Sigmoid colon (tissue), 7 donors: Measurements from ENCODE around the gene TRIM8. TPM values are rescaled to one million over a fixed set of nuclear protein-coding genes. Genes with fewer than 3 reads are reported as not detected.

Source experiments
- DNase-seq: peaks from one replicate; pipeline ENCODE4 v3.0.0-alpha.2; 2019
- H3K27ac ChIP-seq, 4 donors: fragments of 200-600 bp; sonication (generic); one replicate each; pipeline ENCODE4 v1.5.1; 2016 to 2019; ENCODE audit warnings: mild to moderate bottlenecking in 1 of 4
- H3K27me3 ChIP-seq, 3 donors: fragments of 200-600 bp; sonication (generic); one replicate each; pipeline ENCODE4 v1.5.1; 2019; ENCODE audit warnings: mild to moderate bottlenecking in 1 of 3
- H3K36me3 ChIP-seq, 4 donors: fragments of 200-600 bp; sonication (generic); one replicate each; pipeline ENCODE4 v1.5.1; 2016 to 2019
- H3K4me1 ChIP-seq, 4 donors: fragments of 200-600 bp; sonication (generic); one replicate each; pipeline ENCODE4 v1.5.1; 2017 to 2019
- H3K4me3 ChIP-seq, 4 donors: fragments of 200-600 bp; sonication (generic); one replicate each; pipeline ENCODE4 v1.5.1; 2017 to 2019; ENCODE audit warnings: mild to moderate bottlenecking in 2 of 4, moderate library complexity in 1 of 4
- H3K9me3 ChIP-seq, 4 donors: fragments of 200-600 bp in 3 of 4; sonication (generic) in 3 of 4; one replicate each; pipeline versions ENCODE4 v1.5.1 to v1.6.1; 2013 to 2019
- EP300 ChIP-seq, 4 donors: sonication (generic); formaldehyde crosslinking; IDR thresholded peaks; one replicate each; pipeline ENCODE4 v1.6.1; 2017; ENCODE audit warnings: antibody characterized with exemption in 4 of 4
- POLR2A ChIP-seq, 2 donors: fragments of 450-650 bp; IDR thresholded peaks; one replicate each; pipeline ENCODE4 v1.6.1; 2016; ENCODE audit warnings: antibody characterized with exemption in 2 of 2, mild to moderate bottlenecking in 2 of 2, moderate library complexity in 2 of 2
- POLR2AphosphoS5 ChIP-seq, 4 donors: sonication (generic); formaldehyde crosslinking; IDR thresholded peaks; one replicate each; pipeline ENCODE4 v1.6.1; 2017; ENCODE audit warnings: antibody characterized with exemption in 4 of 4
- WGBS, 2 donors: extraction: QIAGEN DNeasy Blood & Tissue Kit; methylation state at CpG; one replicate each; pipeline ENCODE4 v1.1.7; 2013; 5-methylcytosine and 5-hydroxymethylcytosine counted together
- intact Hi-C: fragments of 100-400 bp; cut with DNase I; formaldehyde crosslinking; loops from one replicate; pipeline ENCODE4 v1.15.1; 2023
- polyA plus RNA-seq, 3 donors: library from polyadenylated mRNA; stranded (reverse); fragments of 200-250 nt; gene quantifications; one replicate each; pipeline ENCODE4 v1.2.3, GENCODE V29; 2013
- total RNA-seq, 4 donors: library from RNA; depleted of rRNA; stranded (reverse); fragments of >200 nt; gene quantifications; one replicate each; pipeline ENCODE4 v1.1.0, GENCODE V29; 2016
- TF ChIP-seq, protein P1 (sequence below), 4 experiments: fragments of 450-650 bp in 3 of 4; fragments of 200-600 bp in 1 of 4; IDR thresholded peaks; one replicate each; pipeline ENCODE4 v1.5.1; 2016 to 2019; ENCODE audit warnings: antibody characterized with exemption in 4 of 4, mild to moderate bottlenecking in 3 of 4, moderate library complexity in 2 of 4
- donor health status: healthy with polysubstance abuse.
- donor health status: Bipolar disorder and iron deficiency.
- donor health status: healthy.

Gene TRIM8, protein sequence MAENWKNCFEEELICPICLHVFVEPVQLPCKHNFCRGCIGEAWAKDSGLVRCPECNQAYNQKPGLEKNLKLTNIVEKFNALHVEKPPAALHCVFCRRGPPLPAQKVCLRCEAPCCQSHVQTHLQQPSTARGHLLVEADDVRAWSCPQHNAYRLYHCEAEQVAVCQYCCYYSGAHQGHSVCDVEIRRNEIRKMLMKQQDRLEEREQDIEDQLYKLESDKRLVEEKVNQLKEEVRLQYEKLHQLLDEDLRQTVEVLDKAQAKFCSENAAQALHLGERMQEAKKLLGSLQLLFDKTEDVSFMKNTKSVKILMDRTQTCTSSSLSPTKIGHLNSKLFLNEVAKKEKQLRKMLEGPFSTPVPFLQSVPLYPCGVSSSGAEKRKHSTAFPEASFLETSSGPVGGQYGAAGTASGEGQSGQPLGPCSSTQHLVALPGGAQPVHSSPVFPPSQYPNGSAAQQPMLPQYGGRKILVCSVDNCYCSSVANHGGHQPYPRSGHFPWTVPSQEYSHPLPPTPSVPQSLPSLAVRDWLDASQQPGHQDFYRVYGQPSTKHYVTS
- 10 to 100 TPM; 58.9 to 88.6 (median 67.1) TPM for total RNA-seq
- polyA plus RNA-seq: 10 to 100 TPM; 25.0 to 53.0 (median 46.8) TPM

DNA sequence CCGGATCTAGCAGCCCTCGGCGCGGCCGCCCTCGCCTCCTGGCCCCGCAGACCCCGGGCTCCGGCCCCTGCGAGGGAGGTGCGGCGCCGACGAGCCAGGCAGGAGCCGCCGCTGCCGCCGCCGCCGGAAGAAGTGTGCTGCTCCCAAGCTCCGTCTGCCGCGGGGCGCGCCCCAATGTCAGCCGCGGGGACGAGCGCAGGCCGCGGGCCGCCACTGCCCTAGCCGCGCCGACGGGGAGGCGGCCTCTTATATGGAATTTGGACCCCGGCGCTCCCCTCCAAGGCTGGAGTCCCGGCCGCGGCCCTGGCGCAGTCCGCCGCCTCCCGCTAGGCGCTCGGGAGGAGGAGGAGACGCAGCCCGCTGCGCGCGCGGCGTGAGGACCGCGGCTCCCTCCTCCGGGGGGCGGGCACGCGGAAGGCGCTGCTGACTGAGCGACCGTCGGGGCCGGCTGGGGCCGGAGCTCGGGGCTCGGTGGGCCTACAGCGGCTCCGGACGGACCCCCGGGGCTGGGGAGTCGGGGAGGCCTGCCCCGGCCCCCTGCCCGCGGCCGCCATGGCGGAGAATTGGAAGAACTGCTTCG, at the start of gene TRIM8:
Gene TRIM8, plus strand, starts transcription at position 414 of the 580 bp plus-strand sequence. Its CDS starts 139 bp downstream, at position 553.
- WGBS, 2 donors: 0 to 1% methylated on average over 80 of the region's 80 CpGs
- intact Hi-C loops: loop anchor here (2.0 to 10.0 kb wide), 2 partner anchors 141 to 249 kb away; partner anchors contain the start of genes ACTR1A, NFKB2 and SUFU
- Histone ChIP-seq H3K9me3 (no peaks in the 10 kb centered on the region), H3K27ac (peak within 1 kb of the TSS; percentile 92 to 100 (median 99)), H3K4me3 (peak within 1 kb of the TSS; percentile 57 to 97 (median 88)), H3K36me3 (no peaks in the 10 kb centered on the region), H3K4me1 (peaks cover 0 to 44% (median 37%) of the 10 kb centered on the region in 4 donors), H3K27me3 (no peaks in the 10 kb centered on the region)
- TF ChIP-seq POLR2AphosphoS5 (IDR thresholded peaks at IDR 0.05): peak in 3 of 4 donors; percentile 43 to 71 (median 67)
- no peak for TF ChIP-seq EP300 (IDR thresholded peaks at IDR 0.05)
- DNase-seq: no peak

DNA sequence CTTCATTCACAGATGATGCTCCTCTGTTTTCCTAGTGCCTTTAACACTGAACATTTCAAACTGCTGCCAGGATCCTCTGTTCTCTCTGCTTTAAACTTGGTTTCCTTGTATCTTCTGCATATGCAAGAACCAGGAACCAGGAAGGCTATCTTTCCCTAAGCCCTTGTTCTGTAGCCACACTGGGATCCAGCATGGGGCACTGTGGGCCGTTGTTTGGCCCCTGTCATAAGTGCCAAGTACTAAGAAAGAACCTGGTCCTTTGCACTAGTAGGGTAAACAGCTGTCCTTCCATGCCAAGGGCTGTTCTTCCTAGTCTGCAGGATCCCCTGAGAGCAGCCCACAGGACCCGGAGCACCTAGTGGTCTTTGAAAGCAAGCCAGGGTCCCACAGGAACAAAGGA, 49.0 kb upstream of the TRIM8 start:
- DNase-seq: peak; percentile 72
- Histone ChIP-seq H3K36me3 (peaks cover 0 to 22% (median 6%) of the 10 kb centered on the region in 4 donors), H3K4me3 (no peak overlapping the region), H3K9me3 (no peaks in the 10 kb centered on the region), H3K27ac (peak overlapping the region in 3 of 4 donors; percentile 67 to 78 (median 74)), H3K27me3 (no peaks in the 10 kb centered on the region), H3K4me1 (peaks cover 0 to 45% (median 41%) of the 10 kb centered on the region in 4 donors)
- no peak for TF ChIP-seq POLR2A (IDR thresholded peaks at IDR 0.05)
- TF ChIP-seq POLR2AphosphoS5 (IDR thresholded peaks at IDR 0.05): peak in 1 of 4 donors; percentile 4
- TF ChIP-seq, protein P1, sequence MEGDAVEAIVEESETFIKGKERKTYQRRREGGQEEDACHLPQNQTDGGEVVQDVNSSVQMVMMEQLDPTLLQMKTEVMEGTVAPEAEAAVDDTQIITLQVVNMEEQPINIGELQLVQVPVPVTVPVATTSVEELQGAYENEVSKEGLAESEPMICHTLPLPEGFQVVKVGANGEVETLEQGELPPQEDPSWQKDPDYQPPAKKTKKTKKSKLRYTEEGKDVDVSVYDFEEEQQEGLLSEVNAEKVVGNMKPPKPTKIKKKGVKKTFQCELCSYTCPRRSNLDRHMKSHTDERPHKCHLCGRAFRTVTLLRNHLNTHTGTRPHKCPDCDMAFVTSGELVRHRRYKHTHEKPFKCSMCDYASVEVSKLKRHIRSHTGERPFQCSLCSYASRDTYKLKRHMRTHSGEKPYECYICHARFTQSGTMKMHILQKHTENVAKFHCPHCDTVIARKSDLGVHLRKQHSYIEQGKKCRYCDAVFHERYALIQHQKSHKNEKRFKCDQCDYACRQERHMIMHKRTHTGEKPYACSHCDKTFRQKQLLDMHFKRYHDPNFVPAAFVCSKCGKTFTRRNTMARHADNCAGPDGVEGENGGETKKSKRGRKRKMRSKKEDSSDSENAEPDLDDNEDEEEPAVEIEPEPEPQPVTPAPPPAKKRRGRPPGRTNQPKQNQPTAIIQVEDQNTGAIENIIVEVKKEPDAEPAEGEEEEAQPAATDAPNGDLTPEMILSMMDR (IDR thresholded peaks at IDR 0.05): peak in 1 of 4 experiments; percentile 23
- no peak for TF ChIP-seq EP300 (IDR thresholded peaks at IDR 0.05)
- intact Hi-C loops: loop anchor here (2.0 kb wide), 1 partner anchor 52 kb away; no protein-coding TSS in a partner anchor
- 69 to 83% methylated on average over 2 of the region's 2 CpGs for WGBS, 2 donors

DNA sequence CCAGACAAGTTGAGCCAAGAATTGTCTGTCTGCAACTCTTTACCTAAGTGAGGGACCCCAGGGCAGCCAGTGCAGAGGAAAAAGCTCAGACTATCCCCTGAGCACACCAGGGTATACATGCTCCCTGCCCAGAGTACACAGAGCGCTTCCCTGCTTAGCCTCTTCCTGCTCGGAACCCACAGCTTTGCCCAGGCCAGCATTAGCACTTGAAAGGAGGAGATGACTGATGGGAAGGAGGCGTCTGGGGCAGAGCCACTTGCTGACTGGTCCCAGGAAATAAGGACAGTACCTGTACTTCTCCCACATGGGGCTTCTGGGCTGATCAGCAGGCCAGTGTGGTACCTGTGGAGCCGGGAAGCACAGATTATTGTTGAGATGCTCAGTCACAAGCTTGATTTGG, 48.4 kb upstream of the TRIM8 start:
- TF ChIP-seq POLR2AphosphoS5 (IDR thresholded peaks at IDR 0.05) (no peak), EP300 (IDR thresholded peaks at IDR 0.05) (no peak)
- H3K9me3 ChIP-seq: no peaks in the 10 kb centered on the region
- no peaks in the 10 kb centered on the region for H3K27me3 ChIP-seq
- peak overlapping the region in 3 of 4 donors; percentile 67 to 78 (median 74) for H3K27ac ChIP-seq
- intact Hi-C loops: loop anchor here (2.0 kb wide), 1 partner anchor 51 kb away; no protein-coding TSS in a partner anchor
- peaks cover 0 to 45% (median 41%) of the 10 kb centered on the region in 4 donors for H3K4me1 ChIP-seq
- DNase-seq: peak; percentile 40
- peaks cover 0 to 26% (median 7%) of the 10 kb centered on the region in 4 donors for H3K36me3 ChIP-seq
- 87 to 88% methylated on average over 4 of the region's 4 CpGs for WGBS, 2 donors
- no peak overlapping the region for H3K4me3 ChIP-seq

DNA sequence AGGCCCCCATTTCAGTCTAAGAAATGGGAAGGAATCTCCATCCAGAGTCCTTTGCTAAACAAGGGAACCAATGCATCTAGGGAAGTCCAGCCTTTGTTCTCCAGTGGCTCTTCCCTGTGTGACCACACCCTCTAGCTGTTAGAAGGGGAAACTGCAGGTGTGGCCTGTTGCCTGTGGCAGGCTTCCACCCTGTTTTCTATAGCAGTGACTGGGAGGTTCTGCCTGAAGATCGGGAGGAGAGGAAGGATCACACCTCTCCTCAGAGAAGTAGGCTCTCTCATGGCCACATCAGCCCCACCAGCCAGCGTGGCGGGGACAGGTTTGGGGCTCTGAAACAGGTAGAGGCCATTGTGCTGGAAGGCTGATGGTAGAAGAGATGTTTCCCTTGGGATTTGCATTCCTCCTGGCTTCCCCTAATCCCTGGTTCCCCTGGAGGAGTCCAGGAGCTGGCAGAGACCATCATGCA, 47.7 kb upstream of the TRIM8 start:
- Histone ChIP-seq H3K27ac (peak overlapping the region; percentile 48 to 78 (median 70)), H3K9me3 (no peaks in the 10 kb centered on the region), H3K4me1 (peaks cover 0 to 45% (median 41%) of the 10 kb centered on the region in 4 donors), H3K4me3 (no peak overlapping the region), H3K36me3 (peaks cover 0 to 30% (median 8%) of the 10 kb centered on the region in 4 donors), H3K27me3 (no peaks in the 10 kb centered on the region)
- peak; percentile 80 for DNase-seq
- no peak for TF ChIP-seq POLR2A (IDR thresholded peaks at IDR 0.05)
- TF ChIP-seq, protein P1 (IDR thresholded peaks at IDR 0.05): peak; percentile 56 to 71 (median 65)
- intact Hi-C loops: no loop called here
- 38 to 57% methylated on average over 3 of the region's 3 CpGs for WGBS, 2 donors

DNA sequence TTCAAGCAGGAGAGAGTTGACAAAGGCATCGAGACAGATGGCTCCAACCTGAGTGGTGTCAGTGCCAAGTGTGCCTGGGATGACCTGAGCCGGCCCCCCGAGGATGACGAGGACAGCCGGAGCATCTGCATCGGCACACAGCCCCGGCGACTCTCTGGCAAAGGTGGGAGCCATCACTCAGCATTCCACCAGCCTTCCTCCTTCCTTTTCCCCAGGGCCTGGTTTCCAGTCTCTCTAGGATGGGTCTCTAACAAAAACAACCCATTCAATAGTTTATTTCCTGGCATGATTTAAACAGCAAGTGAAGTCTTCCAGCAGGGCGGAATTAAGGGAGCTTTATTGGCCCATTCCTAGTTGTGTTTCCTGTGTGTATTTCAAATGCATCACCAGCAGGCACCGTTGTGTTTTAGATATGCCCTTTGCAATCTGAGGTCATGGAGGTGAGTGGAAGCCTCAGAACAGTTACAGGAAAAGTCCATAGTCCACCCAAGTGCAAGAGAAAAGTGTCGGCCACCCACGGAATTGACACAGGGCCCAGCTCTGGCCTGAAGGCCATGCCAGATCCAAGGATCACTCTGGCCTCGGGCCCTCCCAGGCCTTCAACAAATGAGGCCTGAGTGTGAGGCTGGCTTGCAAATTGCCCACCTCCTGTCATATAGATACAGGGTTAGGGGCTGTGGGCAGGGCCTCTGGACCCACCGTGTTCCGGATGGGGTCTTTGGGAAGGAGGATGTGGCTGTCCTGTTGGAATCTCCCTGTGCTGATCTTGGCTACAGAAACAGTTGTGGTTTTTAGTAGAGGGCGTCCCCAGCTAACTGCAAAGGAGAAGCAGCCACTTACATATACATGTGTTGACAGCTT, 46.9 kb upstream of the TRIM8 start:
- Histone ChIP-seq H3K4me3 (no peak overlapping the region), H3K27ac (peak overlapping the region; percentile 48 to 78 (median 70)), H3K4me1 (peaks cover 0 to 42% (median 41%) of the 10 kb centered on the region in 4 donors), H3K9me3 (no peaks in the 10 kb centered on the region), H3K27me3 (no peaks in the 10 kb centered on the region), H3K36me3 (peaks cover 0 to 35% (median 8%) of the 10 kb centered on the region in 4 donors)
- DNase-seq: peak; percentile 64
- no peak for TF ChIP-seq POLR2A (IDR thresholded peaks at IDR 0.05)
- TF ChIP-seq POLR2AphosphoS5 (IDR thresholded peaks at IDR 0.05): no peak
- no peak for TF ChIP-seq EP300 (IDR thresholded peaks at IDR 0.05)
- TF ChIP-seq, protein P1 (IDR thresholded peaks at IDR 0.05): no peak
- WGBS, 2 donors: 71 to 81% methylated on average over 16 of the region's 16 CpGs
- intact Hi-C loops: no loop called here
